SK-N-SH (cell line): Measurements from ENCODE around the gene LTBP1. TPM values are rescaled to one million over a fixed set of nuclear protein-coding genes. Genes with fewer than 3 reads are reported as not detected.

Source experiments
- CTCF ChIA-PET: fragments of 300-600, 350-600 bp; formaldehyde crosslinking; extraction: SDS; loops from one replicate; lab custom pipeline; 2021; lab: Yijun Ruan, JAX
- POLR2A ChIA-PET: fragments of 350-600 bp; sonication (Branson Sonifier 250); formaldehyde crosslinking; extraction: SDS; loops from one replicate; lab custom pipeline; 2020; ENCODE audit warnings: antibody characterized with exemption, inconsistent platforms; lab: Yijun Ruan, JAX
- DNase-seq: peaks from one replicate; pipeline ENCODE4 v3.0.0; 2012
- H2AFZ ChIP-seq: fragments of 200-600 bp; sonication (generic); 2 replicates; pipeline ENCODE4 v1.8.1; 2016; ENCODE audit warnings: antibody characterized with exemption, mild to moderate bottlenecking, low read depth
- H3F3A ChIP-seq: fragments of 200-600 bp; sonication (generic); replicated peaks from 2 replicates; pipeline ENCODE3; 2016; ENCODE audit warnings: antibody characterized with exemption, mild to moderate bottlenecking; ENCODE audit not compliant: insufficient read depth
- H3K27ac ChIP-seq, 2 experiments: fragments of 200-500 bp in 1 of 2; fragments of 200-600 bp in 1 of 2; sonication (Bioruptor generic) in 1 of 2; sonication (generic), shearing (Covaris generic) in 1 of 2; 2 replicates each; pipeline versions ENCODE4 v1.5.1 to v1.6.1; 2014 to 2016; ENCODE audit warnings: low read depth in 2 of 2, inconsistent platforms in 1 of 2, low read length in 1 of 2, mild to moderate bottlenecking in 1 of 2, mixed read lengths in 1 of 2
- H3K27me3 ChIP-seq: fragments of 200-600 bp; sonication (generic), shearing (Covaris generic); 2 replicates; pipeline ENCODE4 v1.6.1; 2016; ENCODE audit warnings: mixed run types; ENCODE audit not compliant: insufficient read depth
- H3K36me3 ChIP-seq, 2 experiments: fragments of 200-500 bp in 1 of 2; fragments of 200-600 bp in 1 of 2; sonication (Bioruptor generic) in 1 of 2; sonication (generic) in 1 of 2; replicated peaks in 1 of 2; 2 replicates each; pipeline versions ENCODE3 to v1.5.1; 2014 to 2016; ENCODE audit warnings: low read length in 1 of 2, mild to moderate bottlenecking in 1 of 2; ENCODE audit not compliant: insufficient read depth in 2 of 2, control insufficient read depth in 1 of 2
- H3K4me1 ChIP-seq, 2 experiments: fragments of 200-500 bp in 1 of 2; fragments of 200-600 bp in 1 of 2; sonication (Bioruptor generic) in 1 of 2; sonication (generic), shearing (Covaris generic) in 1 of 2; 2 replicates each; pipeline versions ENCODE4 v1.5.1 to v1.6.1; 2014 to 2016; ENCODE audit warnings: low read depth in 1 of 2, low read length in 1 of 2, mixed run types in 1 of 2; ENCODE audit not compliant: insufficient read depth in 2 of 2, control insufficient read depth in 1 of 2
- H3K4me2 ChIP-seq: fragments of 200-600 bp; sonication (generic), shearing (Covaris generic); 2 replicates; pipeline ENCODE4 v1.6.1; 2017; ENCODE audit warnings: mixed run types
- H3K4me3 ChIP-seq, 2 experiments: fragments of 200-500 bp in 1 of 2; fragments of 200-600 bp in 1 of 2; sonication (Bioruptor generic) in 1 of 2; sonication (generic), shearing (Covaris generic) in 1 of 2; 2 replicates each; pipeline versions ENCODE4 v1.5.1 to v1.8.1; 2014 to 2016; ENCODE audit warnings: low read depth in 2 of 2, inconsistent platforms in 1 of 2, low read length in 1 of 2, mild to moderate bottlenecking in 1 of 2, mixed read lengths in 1 of 2, moderate library complexity in 1 of 2
- H3K79me2 ChIP-seq: fragments of 200-600 bp; sonication (generic); 2 replicates; pipeline ENCODE4 v1.8.1; 2017; ENCODE audit warnings: mild to moderate bottlenecking; ENCODE audit not compliant: insufficient read depth
- H3K9ac ChIP-seq: fragments of 200-600 bp; sonication (generic); 2 replicates; pipeline ENCODE4 v1.6.1; 2017; ENCODE audit warnings: mixed run types
- H3K9me2 ChIP-seq: fragments of 200-600 bp; sonication (generic); 2 replicates; pipeline ENCODE4 v1.6.1; 2017; ENCODE audit warnings: mixed run types
- H3K9me3 ChIP-seq: fragments of 200-600 bp; sonication (generic); 2 replicates; pipeline ENCODE4 v1.6.1; 2017; ENCODE audit warnings: mixed run types, mild to moderate bottlenecking, moderate library complexity
- H4K20me1 ChIP-seq: fragments of 200-600 bp; sonication (generic); 2 replicates; pipeline ENCODE4 v1.6.1; 2017; ENCODE audit warnings: mild to moderate bottlenecking, mixed run types; ENCODE audit not compliant: insufficient read depth
- CTCF ChIP-seq: fragments of 200-600 bp; sonication (generic); IDR thresholded peaks from 2 replicates; pipeline ENCODE4 v1.6.1; 2017; ENCODE audit warnings: antibody characterized with exemption, mild to moderate bottlenecking, moderate library complexity
- EZH2phosphoT487 ChIP-seq: fragments of 200-600 bp; sonication (generic); IDR thresholded peaks from 2 replicates; pipeline ENCODE4 v1.6.1; 2017; ENCODE audit warnings: low read depth, mixed run types, mild to moderate bottlenecking, antibody characterized with exemption, moderate library complexity, borderline replicate concordance
- FOSL2 ChIP-seq: IDR thresholded peaks from 2 replicates; pipeline ENCODE4 v1.4.0; 2012; ENCODE audit warnings: low read depth, mild to moderate bottlenecking, moderate library complexity, borderline replicate concordance
- MAX ChIP-seq: IDR thresholded peaks from 2 replicates; pipeline ENCODE4 v1.4.0; 2012; ENCODE audit warnings: low read depth
- MXI1 ChIP-seq: IDR thresholded peaks from 2 replicates; pipeline ENCODE4 v1.6.1; 2012; ENCODE audit warnings: mild to moderate bottlenecking, low read depth, low read length, improper control_type of control experiment
- REST ChIP-seq: IDR thresholded peaks from 2 replicates; pipeline ENCODE4 v1.6.1; 2012; ENCODE audit warnings: mild to moderate bottlenecking, low read depth, low read length, moderate library complexity
- SMC3 ChIP-seq: IDR thresholded peaks from 2 replicates; pipeline ENCODE4 v1.6.1; 2012; ENCODE audit warnings: low read depth, low read length, improper control_type of control experiment
- TCF12 ChIP-seq: IDR thresholded peaks from 2 replicates; pipeline ENCODE4 v1.4.0; 2012
- ZBTB33 ChIP-seq: IDR thresholded peaks from 2 replicates; pipeline ENCODE4 v1.4.0; 2012; ENCODE audit warnings: low read depth, borderline replicate concordance
- WGBS: methylation state at CpG from one replicate; pipeline ENCODE4 v1.1.6; 2017; ENCODE audit warnings: low lambda C conversion rate; 5-methylcytosine and 5-hydroxymethylcytosine counted together
- polyA plus RNA-seq, 3 experiments: library from polyadenylated mRNA; depleted of rRNA; stranded (reverse); fragments of >200 nt; gene quantifications; 2 replicates each; pipeline ENCODE4 v1.2.3, GENCODE V29; 2012
- TF ChIP-seq, protein P1 (sequence below): fragments of 150-350 bp; IDR thresholded peaks from 2 replicates; pipeline ENCODE4 v1.6.1; 2017; ENCODE audit warnings: antibody characterized with exemption, low read length, low read depth, borderline replicate concordance

Gene LTBP1
- polyA plus RNA-seq, 1 of the 3 experiments (the other 2 are of a cell fraction), result 467 TPM

GRCh38 chr2:33042265-33042664 is 95.5 kb downstream of the LTBP1 start:
- H3K9me2 ChIP-seq, result no peaks in the 10 kb centered on the region
- no peaks in the 10 kb centered on the region for H3K27me3 ChIP-seq
- H3F3A ChIP-seq, result no peaks in the 10 kb centered on the region
- DNase-seq, result no peak
- no peaks in the 10 kb centered on the region for H3K9me3 ChIP-seq
- WGBS, result 66% methylated on average over 1 of the region's 1 CpG
- H2AFZ ChIP-seq, result no peak overlapping the region
- no peak overlapping the region for H3K9ac ChIP-seq
- no peaks in the 10 kb centered on the region for H3K4me1 ChIP-seq
- ChIA-PET CTCF (interaction anchor here (1.3 to 1.7 kb wide), 2 partner anchors 9 to 229 kb away, joined by 3 to 10 read pairs; no protein-coding TSS in a partner anchor), POLR2A (no interaction called here)
- no peaks in the 10 kb centered on the region for H3K36me3 ChIP-seq
- TF ChIP-seq FOSL2 (no peak), CTCF (no peak), MXI1 (no peak), MAX (no peak), TCF12 (no peak), SMC3 (no peak), REST (no peak), EZH2phosphoT487 (no peak), ZBTB33 (no peak)
- TF ChIP-seq, protein P1, sequence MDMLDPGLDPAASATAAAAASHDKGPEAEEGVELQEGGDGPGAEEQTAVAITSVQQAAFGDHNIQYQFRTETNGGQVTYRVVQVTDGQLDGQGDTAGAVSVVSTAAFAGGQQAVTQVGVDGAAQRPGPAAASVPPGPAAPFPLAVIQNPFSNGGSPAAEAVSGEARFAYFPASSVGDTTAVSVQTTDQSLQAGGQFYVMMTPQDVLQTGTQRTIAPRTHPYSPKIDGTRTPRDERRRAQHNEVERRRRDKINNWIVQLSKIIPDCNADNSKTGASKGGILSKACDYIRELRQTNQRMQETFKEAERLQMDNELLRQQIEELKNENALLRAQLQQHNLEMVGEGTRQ, result no peak
- H3K79me2 ChIP-seq, result peaks cover 3% of the 10 kb centered on the region; the same call in 1 of the 2 replicates
- H3K4me3 ChIP-seq, result no peak overlapping the region
- H3K4me2 ChIP-seq, result no peak overlapping the region
- no peak overlapping the region for H3K27ac ChIP-seq
- no peaks in the 10 kb centered on the region for H4K20me1 ChIP-seq
